ENCODE results near the gene MED16.

DNA sequence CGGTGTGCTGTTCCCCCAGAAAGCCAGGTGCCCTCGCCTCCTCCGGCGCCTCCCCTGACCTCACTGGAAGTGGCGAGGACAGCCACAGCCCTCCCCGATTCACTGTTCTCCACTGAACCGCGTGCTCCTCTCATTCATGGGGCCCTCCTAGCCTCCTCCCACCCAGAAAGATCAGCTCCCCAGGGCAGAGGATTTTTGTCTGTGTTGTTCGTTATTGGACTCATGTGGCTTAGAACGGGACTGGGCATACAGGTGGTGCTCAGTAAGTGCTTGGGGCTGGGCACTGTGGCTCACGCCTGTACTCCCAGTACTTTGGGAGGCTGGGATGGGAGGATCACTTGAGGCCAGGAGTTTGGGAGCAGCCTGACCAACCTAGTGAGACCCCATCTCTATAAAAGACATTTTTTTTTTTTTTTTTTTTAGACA lies 48.4 kb downstream of the MED16 start:
- TF ChIP-seq SMAD3 (CRISPR knock-in tag; IDR thresholded peaks at IDR 0.05; ENCODE audit: borderline replicate concordance) (no peak), CTCF (IDR thresholded peaks at IDR 0.05) (no peak), ZNF138 (CRISPR knock-in tag; conservative IDR thresholded peaks at IDR 0.05) (no peak), E2F4 (CRISPR knock-in tag; IDR thresholded peaks at IDR 0.05; ENCODE audit: borderline replicate concordance, low read depth) (no peak), NFE2L1 (CRISPR knock-in tag; IDR thresholded peaks at IDR 0.05) (no peak), ZNF219 (CRISPR knock-in tag; IDR thresholded peaks at IDR 0.05; ENCODE audit: borderline replicate concordance) (no peak), RORB (CRISPR knock-in tag; IDR thresholded peaks at IDR 0.05) (no peak)
- TF ChIP-seq, protein P1, sequence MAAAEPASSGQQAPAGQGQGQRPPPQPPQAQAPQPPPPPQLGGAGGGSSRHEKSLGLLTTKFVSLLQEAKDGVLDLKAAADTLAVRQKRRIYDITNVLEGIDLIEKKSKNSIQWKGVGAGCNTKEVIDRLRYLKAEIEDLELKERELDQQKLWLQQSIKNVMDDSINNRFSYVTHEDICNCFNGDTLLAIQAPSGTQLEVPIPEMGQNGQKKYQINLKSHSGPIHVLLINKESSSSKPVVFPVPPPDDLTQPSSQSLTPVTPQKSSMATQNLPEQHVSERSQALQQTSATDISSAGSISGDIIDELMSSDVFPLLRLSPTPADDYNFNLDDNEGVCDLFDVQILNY (CRISPR knock-in tag; IDR thresholded peaks at IDR 0.05), result no peak
- TF ChIP-seq, protein P2, sequence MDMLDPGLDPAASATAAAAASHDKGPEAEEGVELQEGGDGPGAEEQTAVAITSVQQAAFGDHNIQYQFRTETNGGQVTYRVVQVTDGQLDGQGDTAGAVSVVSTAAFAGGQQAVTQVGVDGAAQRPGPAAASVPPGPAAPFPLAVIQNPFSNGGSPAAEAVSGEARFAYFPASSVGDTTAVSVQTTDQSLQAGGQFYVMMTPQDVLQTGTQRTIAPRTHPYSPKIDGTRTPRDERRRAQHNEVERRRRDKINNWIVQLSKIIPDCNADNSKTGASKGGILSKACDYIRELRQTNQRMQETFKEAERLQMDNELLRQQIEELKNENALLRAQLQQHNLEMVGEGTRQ (CRISPR knock-in tag; IDR thresholded peaks at IDR 0.05), result no peak
- TF ChIP-seq, protein P3, sequence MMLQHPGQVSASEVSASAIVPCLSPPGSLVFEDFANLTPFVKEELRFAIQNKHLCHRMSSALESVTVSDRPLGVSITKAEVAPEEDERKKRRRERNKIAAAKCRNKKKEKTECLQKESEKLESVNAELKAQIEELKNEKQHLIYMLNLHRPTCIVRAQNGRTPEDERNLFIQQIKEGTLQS (CRISPR knock-in tag; conservative IDR thresholded peaks at IDR 0.05), result no peak
- TF ChIP-seq, protein P4, sequence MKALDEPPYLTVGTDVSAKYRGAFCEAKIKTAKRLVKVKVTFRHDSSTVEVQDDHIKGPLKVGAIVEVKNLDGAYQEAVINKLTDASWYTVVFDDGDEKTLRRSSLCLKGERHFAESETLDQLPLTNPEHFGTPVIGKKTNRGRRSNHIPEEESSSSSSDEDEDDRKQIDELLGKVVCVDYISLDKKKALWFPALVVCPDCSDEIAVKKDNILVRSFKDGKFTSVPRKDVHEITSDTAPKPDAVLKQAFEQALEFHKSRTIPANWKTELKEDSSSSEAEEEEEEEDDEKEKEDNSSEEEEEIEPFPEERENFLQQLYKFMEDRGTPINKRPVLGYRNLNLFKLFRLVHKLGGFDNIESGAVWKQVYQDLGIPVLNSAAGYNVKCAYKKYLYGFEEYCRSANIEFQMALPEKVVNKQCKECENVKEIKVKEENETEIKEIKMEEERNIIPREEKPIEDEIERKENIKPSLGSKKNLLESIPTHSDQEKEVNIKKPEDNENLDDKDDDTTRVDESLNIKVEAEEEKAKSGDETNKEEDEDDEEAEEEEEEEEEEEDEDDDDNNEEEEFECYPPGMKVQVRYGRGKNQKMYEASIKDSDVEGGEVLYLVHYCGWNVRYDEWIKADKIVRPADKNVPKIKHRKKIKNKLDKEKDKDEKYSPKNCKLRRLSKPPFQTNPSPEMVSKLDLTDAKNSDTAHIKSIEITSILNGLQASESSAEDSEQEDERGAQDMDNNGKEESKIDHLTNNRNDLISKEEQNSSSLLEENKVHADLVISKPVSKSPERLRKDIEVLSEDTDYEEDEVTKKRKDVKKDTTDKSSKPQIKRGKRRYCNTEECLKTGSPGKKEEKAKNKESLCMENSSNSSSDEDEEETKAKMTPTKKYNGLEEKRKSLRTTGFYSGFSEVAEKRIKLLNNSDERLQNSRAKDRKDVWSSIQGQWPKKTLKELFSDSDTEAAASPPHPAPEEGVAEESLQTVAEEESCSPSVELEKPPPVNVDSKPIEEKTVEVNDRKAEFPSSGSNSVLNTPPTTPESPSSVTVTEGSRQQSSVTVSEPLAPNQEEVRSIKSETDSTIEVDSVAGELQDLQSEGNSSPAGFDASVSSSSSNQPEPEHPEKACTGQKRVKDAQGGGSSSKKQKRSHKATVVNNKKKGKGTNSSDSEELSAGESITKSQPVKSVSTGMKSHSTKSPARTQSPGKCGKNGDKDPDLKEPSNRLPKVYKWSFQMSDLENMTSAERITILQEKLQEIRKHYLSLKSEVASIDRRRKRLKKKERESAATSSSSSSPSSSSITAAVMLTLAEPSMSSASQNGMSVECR (CRISPR knock-in tag; IDR thresholded peaks at IDR 0.05; ENCODE audit: borderline replicate concordance), result no peak

Measured in WTC11 (cell line).